ENCODE results near the gene GNAZ.

- TF ChIP-seq CTCF (IDR thresholded peaks at IDR 0.05; ENCODE audit: insufficient read depth, low read length, poor library complexity, severe bottlenecking) (no peak), EZH2phosphoT487 (conservative IDR thresholded peaks at IDR 0.05; ENCODE audit: low read length) (no peak)
Measured at GRCh38 chr22:23045461-23045860, 24.9 kb upstream of the GNAZ start.

Data from SU-DHL-6 (cell line).